ENCODE data around the gene AMOTL1.

AMOTL1 gene

DNA sequence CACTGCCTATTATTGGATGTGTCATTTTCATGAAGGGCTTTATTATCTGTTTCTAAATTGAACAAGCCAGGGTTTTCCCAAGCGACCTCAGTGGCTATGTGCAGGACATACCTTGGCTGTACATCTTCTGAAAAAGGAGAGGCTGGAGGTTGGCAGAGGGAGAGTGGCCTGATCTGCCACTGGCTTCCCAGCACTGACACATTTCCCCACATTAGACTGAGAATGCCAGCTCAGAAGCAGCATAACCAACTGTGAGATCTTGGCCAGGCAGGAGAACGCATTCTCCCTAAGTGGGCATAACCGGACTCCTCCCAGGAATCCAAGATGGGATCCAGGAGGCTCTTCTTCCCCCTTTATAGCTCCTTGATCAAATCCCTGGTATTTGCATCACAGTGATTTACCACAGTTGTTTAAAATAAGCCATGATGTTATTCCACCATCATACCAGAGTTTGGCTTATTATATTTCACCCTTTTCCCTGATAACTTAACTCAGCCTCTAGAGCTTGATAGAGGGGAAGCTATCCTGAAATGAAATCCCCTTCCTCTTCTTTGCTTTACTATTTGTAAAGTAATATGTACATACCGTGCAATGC lies 33.8 kb downstream of the AMOTL1 start:
- TF ChIP-seq GATA2 (IDR thresholded peaks at IDR 0.05; ENCODE audit: low read depth, low read length), result no peak
- no peak for TF ChIP-seq GATA3 (IDR thresholded peaks at IDR 0.05; ENCODE audit: low read depth, low read length)

DNA sequence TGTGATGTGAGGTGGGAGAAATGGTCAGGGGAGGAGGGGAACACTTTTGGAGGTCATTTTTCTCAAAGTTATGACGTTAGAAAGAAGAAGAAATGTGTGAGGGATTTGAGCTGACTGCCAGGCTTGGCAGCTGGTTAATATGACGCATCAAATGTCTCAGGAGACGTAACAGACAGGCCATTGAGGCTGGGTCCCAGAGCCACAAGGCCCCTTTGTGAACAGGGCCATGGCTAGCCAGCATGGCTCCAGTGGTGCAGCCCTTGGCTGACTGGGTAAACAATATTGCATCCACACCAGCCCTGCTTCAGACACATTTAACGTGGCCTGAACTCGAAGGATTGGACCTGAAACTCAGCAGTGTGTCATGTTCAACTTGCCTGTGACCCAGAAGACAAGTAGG lies 34.3 kb downstream of the AMOTL1 start:
- TF ChIP-seq GATA2 (IDR thresholded peaks at IDR 0.05; ENCODE audit: low read depth, low read length), result no peak

DNA sequence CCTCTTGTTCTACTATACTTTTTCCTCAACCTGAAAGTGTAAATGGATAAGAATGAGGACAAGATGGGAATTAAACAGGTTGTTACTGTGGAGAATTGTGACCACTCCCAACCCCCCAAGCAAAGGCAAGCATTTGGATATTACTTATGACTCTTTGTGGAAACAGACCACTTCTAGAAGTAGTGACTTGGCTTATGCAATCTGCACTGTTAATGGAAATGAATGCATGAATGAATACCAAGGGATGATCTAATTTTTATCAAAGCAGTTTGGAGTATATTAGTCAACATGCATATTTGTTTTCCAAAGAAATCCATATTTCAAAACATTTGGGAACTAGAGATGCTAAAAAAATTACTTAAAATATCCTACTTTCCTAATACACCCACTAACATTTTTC lies 35.3 kb downstream of the AMOTL1 start:
- no peak for TF ChIP-seq GATA3 (IDR thresholded peaks at IDR 0.05; ENCODE audit: low read depth, low read length)
- no peak for TF ChIP-seq GATA2 (IDR thresholded peaks at IDR 0.05; ENCODE audit: low read depth, low read length)

DNA sequence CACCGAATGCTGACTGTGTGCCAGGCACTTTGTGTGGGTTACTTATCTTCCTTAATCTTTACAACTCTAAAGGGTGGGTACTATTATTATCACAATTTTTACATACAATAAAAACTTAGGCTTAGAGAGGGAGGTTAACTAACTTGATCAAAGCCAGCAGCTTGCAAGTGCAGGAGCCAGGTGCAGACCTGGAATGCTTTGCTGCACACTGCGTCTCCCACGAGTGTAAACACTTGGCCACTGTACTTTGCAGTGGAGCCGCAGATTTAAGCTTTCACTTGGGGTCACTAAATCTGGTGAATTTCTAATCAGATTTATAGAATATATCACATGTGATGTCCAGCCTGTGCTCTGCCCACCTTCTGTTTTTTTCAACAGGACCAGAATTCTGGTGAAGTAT lies 36.7 kb downstream of the AMOTL1 start:
- TF ChIP-seq GATA3 (IDR thresholded peaks at IDR 0.05; ENCODE audit: low read depth, low read length), result no peak
- no peak for TF ChIP-seq GATA2 (IDR thresholded peaks at IDR 0.05; ENCODE audit: low read depth, low read length)

DNA sequence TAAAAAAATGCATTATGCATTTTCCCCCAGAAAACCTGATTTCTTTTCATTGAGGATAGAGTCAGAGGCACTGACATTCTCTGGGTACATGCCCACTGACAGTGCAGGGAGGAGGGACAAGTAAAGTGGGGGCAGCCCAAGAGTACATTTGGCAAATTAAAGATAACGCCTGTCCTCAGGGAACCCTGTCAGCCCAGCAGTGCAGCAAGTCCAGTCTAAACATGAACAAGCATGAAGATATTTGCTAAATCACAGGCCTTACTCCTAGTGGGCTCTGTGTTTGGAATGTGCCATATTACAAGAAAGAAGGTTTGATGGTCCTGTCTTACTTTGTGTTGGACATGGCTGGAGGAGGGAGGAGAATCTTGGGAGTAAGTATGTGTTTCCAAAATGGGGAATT lies 37.9 kb downstream of the AMOTL1 start:
- TF ChIP-seq GATA2 (IDR thresholded peaks at IDR 0.05; ENCODE audit: low read depth, low read length) (no peak), GATA3 (IDR thresholded peaks at IDR 0.05; ENCODE audit: low read depth, low read length) (no peak)

DNA sequence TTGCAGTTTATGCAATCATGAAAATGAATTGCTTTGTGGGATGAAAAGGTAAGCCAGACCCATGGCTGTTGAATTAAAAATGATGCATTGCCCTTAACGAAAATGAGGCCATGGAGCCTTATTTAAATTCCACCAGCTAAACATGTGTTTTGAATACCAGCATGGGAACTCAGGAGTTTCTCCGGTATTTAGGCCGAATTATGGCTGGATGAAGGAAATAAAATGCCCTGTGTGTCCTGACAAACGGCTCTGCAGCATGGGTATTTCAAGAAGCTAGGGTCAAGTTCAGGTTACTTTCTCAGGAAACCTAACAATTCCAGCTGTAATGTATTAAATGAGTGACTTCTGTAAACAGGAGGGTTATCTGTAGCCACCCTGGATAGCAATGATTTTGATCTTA lies 38.3 kb downstream of the AMOTL1 start:
- TF ChIP-seq GATA2 (IDR thresholded peaks at IDR 0.05; ENCODE audit: low read depth, low read length), result no peak
- no peak for TF ChIP-seq GATA3 (IDR thresholded peaks at IDR 0.05; ENCODE audit: low read depth, low read length)

DNA sequence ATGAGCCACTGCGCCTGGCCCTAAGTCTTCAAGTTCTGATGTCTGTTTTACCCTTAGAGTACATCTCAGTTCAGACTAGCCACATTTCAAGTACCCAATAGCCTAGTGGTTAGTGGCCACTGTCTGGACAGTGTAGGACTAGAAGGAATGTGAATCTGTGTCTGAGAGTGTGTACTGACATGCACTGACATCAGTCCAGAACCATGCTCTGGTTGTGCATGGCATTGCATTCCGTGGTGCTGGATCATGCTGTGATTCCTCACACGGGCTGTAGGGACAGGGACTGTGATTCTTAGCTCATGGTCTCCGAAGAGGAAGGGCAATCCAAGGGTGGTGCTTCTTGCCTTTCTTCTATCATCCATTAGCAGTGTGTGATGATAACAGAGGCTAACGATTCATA lies 41.1 kb downstream of the AMOTL1 start:
- TF ChIP-seq GATA3 (IDR thresholded peaks at IDR 0.05; ENCODE audit: low read depth, low read length), result no peak
- TF ChIP-seq GATA2 (IDR thresholded peaks at IDR 0.05; ENCODE audit: low read depth, low read length), result no peak

DNA sequence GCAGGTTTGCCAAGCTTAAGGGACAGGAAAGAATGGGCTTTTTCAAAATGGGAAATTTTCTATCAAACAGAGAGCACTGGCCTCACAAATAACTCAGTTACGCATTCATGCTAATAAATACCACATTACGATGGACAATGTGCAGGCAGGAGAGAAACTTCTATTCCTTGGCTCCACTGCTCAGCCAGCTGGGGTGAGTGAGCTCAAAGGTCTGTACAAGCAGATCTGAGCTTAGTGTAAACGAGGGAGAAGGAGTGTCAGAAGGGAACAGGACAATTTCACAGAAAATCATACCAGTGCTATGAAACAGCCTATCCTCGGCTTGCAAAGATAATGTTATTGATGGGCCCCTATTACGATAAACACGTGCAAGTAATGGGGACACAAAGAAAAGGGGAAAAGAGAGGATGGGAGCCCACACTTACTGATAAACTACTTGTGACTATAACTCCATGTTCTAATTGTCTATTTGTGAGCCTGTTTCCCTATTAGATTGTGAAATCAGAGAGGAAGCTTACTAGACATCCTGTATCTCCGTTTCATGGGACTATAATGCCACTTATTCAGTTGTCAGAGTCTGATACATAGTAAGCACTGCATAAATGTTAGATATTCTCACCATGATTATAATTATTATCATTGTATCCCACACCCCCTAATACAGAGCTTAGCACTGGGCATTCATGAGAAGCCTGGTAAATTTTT lies 46.3 kb downstream of the AMOTL1 start:
- TF ChIP-seq GATA3 (IDR thresholded peaks at IDR 0.05; ENCODE audit: low read depth, low read length), result no peak
- no peak for TF ChIP-seq GATA2 (IDR thresholded peaks at IDR 0.05; ENCODE audit: low read depth, low read length)

DNA sequence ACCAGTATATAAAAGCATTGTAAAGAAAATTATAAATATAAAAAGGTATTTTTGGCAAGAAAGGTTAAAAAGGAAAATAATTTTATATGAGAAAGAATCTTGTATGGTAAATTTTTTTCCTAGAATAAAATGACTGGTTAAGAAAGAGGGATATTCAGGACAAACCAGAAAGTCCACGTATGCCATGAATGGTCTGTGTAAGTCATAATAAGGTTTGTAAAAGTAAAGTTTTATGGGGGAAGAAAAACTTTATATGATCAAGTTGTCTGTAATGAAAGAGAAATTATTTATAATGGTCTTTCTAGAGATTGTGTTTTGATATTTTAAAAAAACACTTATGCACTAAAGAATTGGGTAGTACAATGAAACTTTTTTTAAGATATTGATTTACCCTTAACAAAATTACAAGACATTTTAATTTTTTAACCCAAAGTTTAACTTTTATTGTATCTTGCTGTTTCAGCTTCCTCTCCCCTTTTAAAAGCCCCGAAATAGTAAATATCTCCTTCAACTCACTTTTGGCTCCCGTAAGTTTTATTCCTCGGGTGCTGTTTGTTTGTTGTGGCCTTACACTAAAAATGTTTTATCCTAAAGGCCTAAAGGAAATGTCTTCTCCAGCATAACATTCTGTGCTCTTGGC lies 47.7 kb downstream of the AMOTL1 start:
- TF ChIP-seq GATA3 (IDR thresholded peaks at IDR 0.05; ENCODE audit: low read depth, low read length), result no peak
- no peak for TF ChIP-seq GATA2 (IDR thresholded peaks at IDR 0.05; ENCODE audit: low read depth, low read length)

DNA sequence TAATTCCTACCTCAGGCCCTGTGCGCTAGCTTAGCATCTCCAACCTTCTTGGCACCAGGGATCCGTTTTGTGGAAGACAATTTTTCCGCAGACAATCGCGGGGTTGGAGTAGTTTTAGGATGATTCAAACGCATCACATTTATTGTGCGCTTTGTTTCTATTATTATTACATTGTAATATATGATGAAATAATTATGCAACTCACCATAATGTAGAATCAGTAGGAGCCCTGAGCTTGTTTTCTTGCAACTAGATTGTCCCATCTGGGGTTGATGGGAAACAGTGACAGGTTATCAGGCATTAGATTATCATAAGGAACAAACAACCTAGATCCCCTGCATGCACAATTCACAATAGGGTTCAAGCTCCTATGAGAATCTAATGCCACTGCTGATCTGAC lies 52.3 kb downstream of the AMOTL1 start:
- TF ChIP-seq GATA2 (IDR thresholded peaks at IDR 0.05; ENCODE audit: low read depth, low read length) (no peak), GATA3 (IDR thresholded peaks at IDR 0.05; ENCODE audit: low read depth, low read length) (no peak)

DNA sequence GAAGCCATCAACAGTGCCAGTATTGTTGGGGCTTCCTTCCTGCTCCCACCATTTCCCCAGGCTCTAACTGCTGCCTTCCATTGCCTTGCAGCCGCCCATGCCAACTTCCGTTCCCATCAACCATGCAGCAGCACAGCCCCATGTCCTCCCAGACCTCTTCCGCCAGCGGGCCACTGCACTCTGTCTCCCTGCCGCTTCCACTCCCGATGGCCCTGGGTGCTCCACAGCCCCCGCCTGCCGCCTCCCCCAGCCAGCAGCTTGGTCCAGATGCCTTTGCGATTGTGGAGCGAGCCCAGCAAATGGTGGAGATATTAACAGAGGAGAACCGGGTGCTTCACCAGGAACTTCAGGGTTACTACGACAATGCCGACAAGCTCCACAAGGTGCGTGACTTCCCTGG lies 53.3 kb downstream of the AMOTL1 start:
- TF ChIP-seq GATA2 (IDR thresholded peaks at IDR 0.05; ENCODE audit: low read depth, low read length) (no peak), GATA3 (IDR thresholded peaks at IDR 0.05; ENCODE audit: low read depth, low read length) (no peak)

DNA sequence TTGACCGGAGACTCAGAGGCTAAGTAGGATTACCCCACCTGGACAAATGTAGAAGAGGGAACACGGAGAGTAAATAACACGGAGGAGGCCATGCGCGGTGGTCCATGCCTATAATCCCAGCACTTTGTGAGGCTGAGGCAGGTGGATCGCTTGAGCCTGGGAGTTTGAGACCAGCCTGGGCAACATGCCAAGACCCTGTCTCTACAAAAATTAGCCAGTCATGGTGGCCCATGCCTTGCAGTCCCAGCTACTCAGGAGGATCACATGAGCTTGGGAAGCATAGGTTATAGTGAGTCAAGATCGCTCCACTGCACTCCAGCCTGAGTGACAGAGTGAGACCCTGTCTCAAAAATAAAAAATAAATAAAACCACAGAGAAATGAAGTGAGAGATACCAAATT lies 53.9 kb downstream of the AMOTL1 start:
- TF ChIP-seq GATA3 (IDR thresholded peaks at IDR 0.05; ENCODE audit: low read depth, low read length), result no peak
- no peak for TF ChIP-seq GATA2 (IDR thresholded peaks at IDR 0.05; ENCODE audit: low read depth, low read length)

DNA sequence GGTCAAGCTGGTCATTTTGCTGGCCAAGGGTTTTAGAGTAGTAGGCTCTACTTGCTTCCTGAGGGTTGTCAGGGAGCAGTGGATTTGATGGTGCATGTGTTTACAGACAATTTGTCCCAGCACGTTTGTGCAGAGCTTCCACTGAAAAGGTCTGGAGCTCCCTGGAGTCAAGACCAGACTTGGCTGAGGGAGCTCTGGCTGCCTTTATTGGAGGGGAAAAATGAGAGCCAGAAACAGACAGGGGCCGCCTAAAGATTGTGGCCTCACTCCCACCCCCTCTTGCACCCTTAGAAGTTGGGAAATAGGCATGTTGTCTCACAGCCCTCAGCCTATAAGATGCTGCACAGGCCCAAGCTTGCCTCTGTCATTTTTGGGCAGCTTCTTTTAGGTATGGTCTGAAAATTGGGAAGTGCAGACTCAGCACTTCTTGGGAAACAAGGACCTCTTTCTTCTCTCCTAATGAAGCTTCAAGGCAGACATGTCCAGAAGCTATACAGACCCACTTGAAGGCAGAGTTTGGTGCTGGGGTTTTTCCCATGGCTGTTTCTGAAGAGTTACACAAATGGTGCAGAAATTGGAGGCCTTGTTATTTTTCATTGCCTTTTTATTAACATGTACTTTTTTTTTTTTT lies 55.1 kb downstream of the AMOTL1 start:
- TF ChIP-seq GATA2 (IDR thresholded peaks at IDR 0.05; ENCODE audit: low read depth, low read length) (no peak), GATA3 (IDR thresholded peaks at IDR 0.05; ENCODE audit: low read depth, low read length) (no peak)

DNA sequence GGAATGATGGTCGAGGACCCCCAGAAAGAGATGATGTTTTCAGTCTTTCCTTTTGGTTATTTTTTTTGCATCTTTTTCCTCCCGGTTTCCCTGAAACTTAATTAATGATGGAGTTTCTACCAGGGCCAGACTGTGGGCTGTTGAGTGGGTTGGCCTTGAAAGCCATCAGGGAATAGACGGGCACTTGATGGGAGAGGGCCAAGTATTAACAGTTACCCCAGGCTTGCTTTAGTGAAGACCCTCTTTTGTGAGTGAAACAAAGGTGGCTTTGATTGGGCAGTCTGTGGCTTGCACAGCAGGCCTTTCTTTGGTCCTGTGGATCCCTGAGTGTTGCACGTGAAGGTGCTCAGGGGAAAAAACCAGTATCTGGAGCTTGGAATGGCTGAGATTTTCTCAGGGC lies 56.9 kb downstream of the AMOTL1 start:
- no peak for TF ChIP-seq GATA3 (IDR thresholded peaks at IDR 0.05; ENCODE audit: low read depth, low read length)
- no peak for TF ChIP-seq GATA2 (IDR thresholded peaks at IDR 0.05; ENCODE audit: low read depth, low read length)

DNA sequence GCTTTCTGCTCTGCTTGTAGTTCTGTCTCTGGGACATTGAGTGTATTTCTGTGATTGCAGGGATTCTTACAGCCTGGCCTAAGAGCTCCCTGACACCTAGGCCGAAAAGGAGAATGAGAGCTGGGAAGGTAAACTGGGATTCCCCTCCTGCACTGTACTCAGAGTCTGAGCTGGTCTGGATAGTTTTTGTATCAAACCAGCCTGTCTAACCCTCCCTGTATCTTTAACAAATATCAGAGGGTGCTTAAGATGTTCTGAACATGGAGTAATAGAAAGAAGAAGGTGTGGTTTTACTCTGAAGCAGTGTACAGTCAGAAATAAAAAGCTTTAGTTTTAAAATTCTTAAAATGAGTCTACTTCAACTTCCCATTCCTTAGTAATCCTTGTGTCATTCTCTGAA lies 57.3 kb downstream of the AMOTL1 start:
- TF ChIP-seq GATA2 (IDR thresholded peaks at IDR 0.05; ENCODE audit: low read depth, low read length) (no peak), GATA3 (IDR thresholded peaks at IDR 0.05; ENCODE audit: low read depth, low read length) (no peak)

Measured in SH-SY5Y (cell line).